ENCODE data around the gene PNPLA8.

DNA sequence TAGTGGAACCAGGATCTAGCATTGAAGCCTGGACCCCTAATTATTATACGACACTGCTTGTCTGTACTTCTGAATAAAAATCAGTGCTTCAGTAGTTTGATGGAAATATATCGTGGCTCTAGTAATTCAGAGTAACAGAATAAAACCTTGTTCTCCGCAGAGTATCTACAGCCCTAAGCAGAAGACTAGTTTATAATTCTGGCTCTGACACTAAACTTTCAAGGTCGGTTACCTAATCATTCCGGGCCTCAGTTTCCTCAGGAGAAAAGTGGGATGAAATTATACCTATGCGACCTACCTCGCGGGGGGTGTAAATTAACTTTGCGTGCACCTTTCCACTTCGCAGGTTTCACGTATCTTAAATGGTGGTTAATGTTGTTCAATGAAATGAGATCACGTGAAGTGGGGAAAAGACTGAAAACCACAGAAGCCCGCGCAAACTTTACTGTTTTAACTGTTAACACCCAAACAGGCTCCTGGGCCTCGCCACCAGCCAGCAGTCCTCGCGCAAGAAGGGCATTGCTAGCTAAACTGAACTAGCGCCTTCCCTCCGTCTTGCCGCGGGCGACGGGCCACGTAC, 43.0 kb upstream of the PNPLA8 start:
- TF ChIP-seq, protein P1, sequence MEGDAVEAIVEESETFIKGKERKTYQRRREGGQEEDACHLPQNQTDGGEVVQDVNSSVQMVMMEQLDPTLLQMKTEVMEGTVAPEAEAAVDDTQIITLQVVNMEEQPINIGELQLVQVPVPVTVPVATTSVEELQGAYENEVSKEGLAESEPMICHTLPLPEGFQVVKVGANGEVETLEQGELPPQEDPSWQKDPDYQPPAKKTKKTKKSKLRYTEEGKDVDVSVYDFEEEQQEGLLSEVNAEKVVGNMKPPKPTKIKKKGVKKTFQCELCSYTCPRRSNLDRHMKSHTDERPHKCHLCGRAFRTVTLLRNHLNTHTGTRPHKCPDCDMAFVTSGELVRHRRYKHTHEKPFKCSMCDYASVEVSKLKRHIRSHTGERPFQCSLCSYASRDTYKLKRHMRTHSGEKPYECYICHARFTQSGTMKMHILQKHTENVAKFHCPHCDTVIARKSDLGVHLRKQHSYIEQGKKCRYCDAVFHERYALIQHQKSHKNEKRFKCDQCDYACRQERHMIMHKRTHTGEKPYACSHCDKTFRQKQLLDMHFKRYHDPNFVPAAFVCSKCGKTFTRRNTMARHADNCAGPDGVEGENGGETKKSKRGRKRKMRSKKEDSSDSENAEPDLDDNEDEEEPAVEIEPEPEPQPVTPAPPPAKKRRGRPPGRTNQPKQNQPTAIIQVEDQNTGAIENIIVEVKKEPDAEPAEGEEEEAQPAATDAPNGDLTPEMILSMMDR (conservative IDR thresholded peaks at IDR 0.05; ENCODE audit: low read depth, low read length) = no peak
- no peak for TF ChIP-seq EZH2 (IDR thresholded peaks at IDR 0.05; ENCODE audit: borderline replicate concordance, low read depth, low read length, poor library complexity, severe bottlenecking)

Data from A673 (cell line).